ENCODE measurements around the gene GANAB.
"Not testable (repeated sequence)": the region's sequence is repeated elsewhere in the genome, so short reads cannot be mapped to it uniquely, and the experiment has no call there.

Gene GANAB

DNA sequence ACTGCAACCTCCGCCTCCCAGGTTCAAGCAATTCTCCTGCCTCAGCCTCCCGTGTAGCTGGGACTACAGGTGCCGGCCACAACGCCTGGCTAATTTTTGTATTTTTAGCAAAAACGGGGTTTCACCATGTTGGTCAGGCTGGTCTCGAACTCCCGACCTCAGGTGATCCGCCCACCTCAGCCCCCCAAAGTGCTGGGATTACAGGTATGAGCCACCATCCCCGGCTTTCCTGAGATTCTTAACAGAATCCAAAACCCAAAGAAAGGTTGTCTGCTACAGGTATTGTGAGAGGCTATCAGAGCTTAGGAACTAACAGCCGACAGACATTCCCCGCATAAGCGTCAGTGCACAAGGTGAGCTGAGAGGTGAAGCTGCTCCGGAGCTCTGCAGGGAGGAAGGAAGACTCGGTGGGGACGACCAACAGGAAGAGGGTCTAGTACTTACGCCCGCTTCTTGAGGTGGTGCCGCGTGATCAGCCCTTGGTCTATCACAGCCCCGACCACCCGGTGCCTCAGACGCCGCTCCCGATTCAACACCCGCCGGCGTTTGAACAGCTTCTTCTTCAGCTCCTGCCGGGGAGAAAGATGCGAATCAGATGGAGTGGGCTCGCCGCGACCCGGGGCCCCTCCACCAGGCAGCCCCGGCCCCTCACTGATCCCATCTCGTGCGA is 18.1 kb upstream of the GANAB start:
- peak overlapping the region; percentile 68 to 94 (median 83) for H3K4me3 ChIP-seq
- H3K9ac ChIP-seq: peak overlapping the region; percentile 83 to 98 (median 90)
- peaks cover 30 to 56% (median 53%) of the 10 kb centered on the region in 10 experiments for H3K4me1 ChIP-seq
- peaks cover 0 to 46% (median 27%) of the 10 kb centered on the region in 11 experiments; a peak in 19 of 22 replicates for H4K20me1 ChIP-seq
- peak overlapping the region; percentile 63 to 94 (median 87) for H3K27ac ChIP-seq
- no peaks in the 10 kb centered on the region for H3K27me3 ChIP-seq
- H3K9me3 ChIP-seq (replicated peaks in 1 of 11): no peaks in the 10 kb centered on the region
- H3K36me3 ChIP-seq: peaks cover 26 to 66% (median 54%) of the 10 kb centered on the region in 11 experiments
- H3K4me2 ChIP-seq: peak overlapping the region; percentile 57 to 100 (median 77)
- no peak for TF ChIP-seq Cebpa-rat (IDR thresholded peaks at IDR 0.05)

DNA sequence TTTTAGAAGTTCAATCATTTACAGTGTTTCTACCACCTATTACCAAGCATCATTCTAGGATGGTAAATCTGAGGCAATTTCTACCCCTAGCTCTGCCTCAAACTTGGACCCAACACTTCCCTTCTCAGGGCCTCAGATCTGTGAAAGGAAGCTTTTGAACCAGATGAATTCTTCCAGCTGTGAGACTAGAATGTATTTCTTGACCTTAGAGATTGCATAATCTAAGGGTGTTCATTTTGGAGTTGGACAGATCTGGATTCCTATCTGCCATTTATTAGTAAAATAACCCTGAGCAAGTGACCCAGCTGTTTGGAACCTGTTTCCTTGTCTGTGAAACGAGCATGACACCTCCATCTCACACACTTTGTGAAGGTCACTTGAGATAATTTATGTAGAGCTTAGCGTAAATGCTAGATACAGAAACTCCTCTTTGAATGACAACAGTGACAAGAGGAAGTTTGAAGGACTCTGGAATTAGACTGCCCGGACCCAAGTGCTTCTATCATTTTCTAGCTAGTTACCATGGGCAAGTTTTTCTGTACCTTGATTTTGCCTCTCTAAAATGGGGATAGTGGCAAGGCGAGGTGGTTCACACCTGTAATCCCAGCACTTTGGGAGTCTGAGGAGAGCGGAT is 10.5 kb upstream of the GANAB start:
- Histone ChIP-seq H3K4me2 (no peak overlapping the region), H3K27ac (no peak overlapping the region), H3K4me3 (no peak overlapping the region), H3K9me3 (replicated peaks in 1 of 11) (no peaks in the 10 kb centered on the region), H3K36me3 (peaks cover 0 to 17% (median 15%) of the 10 kb centered on the region in 11 experiments; a peak in 18 of 22 replicates), H4K20me1 (peaks cover 0 to 8% (median 0%) of the 10 kb centered on the region in 11 experiments; a peak in 3 of 22 replicates), H3K27me3 (no peaks in the 10 kb centered on the region), H3K4me1 (peaks cover 6 to 14% (median 13%) of the 10 kb centered on the region in 10 experiments), H3K9ac (no peak overlapping the region)
- TF ChIP-seq Cebpa-rat (IDR thresholded peaks at IDR 0.05): 0 out of 22 replicates have a peak, but pooled peaks of 1 of the 11 experiments have one; percentile 15

DNA sequence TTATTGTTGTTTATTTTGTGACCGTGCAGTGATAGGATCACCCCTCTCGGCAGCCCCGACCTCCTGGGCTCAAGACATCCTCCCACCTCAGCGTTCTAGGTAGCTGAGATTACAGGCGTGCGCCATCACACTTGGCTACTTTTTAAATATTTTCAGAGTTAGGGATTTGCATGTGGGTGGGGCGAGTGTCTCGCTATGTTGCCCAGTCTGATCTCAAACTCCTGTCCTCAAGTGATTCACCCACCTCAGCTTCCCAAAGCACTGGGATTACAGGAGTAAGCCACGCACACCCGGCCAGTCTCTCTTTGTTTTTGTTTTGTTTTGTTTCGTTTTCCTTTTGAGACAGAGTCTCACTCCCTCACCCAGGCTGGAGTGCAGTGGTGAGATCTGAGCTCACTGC is 7.9 kb upstream of the GANAB start:
- H3K9ac ChIP-seq: peak overlapping the region in 5 of 11 experiments; percentile 0 to 97 (median 31); a peak in 3 of 22 replicates
- peak overlapping the region in 10 of 11 experiments; percentile 51 to 98 (median 92); a peak in 15 of 22 replicates for H3K4me2 ChIP-seq
- H3K27me3 ChIP-seq: no peaks in the 10 kb centered on the region
- no peak overlapping the region for H3K4me3 ChIP-seq
- H4K20me1 ChIP-seq: peaks cover 0 to 19% (median 6%) of the 10 kb centered on the region in 11 experiments; a peak in 7 of 22 replicates
- H3K36me3 ChIP-seq: peaks cover 6 to 24% (median 14%) of the 10 kb centered on the region in 11 experiments
- peak overlapping the region in 8 of 11 experiments; percentile 17 to 93 (median 86); a peak in 12 of 22 replicates for H3K27ac ChIP-seq
- TF ChIP-seq Cebpa-rat (IDR thresholded peaks at IDR 0.05): no peak
- H3K9me3 ChIP-seq (replicated peaks in 1 of 11): no peaks in the 10 kb centered on the region
- peaks cover 23 to 30% (median 26%) of the 10 kb centered on the region in 10 experiments for H3K4me1 ChIP-seq

DNA sequence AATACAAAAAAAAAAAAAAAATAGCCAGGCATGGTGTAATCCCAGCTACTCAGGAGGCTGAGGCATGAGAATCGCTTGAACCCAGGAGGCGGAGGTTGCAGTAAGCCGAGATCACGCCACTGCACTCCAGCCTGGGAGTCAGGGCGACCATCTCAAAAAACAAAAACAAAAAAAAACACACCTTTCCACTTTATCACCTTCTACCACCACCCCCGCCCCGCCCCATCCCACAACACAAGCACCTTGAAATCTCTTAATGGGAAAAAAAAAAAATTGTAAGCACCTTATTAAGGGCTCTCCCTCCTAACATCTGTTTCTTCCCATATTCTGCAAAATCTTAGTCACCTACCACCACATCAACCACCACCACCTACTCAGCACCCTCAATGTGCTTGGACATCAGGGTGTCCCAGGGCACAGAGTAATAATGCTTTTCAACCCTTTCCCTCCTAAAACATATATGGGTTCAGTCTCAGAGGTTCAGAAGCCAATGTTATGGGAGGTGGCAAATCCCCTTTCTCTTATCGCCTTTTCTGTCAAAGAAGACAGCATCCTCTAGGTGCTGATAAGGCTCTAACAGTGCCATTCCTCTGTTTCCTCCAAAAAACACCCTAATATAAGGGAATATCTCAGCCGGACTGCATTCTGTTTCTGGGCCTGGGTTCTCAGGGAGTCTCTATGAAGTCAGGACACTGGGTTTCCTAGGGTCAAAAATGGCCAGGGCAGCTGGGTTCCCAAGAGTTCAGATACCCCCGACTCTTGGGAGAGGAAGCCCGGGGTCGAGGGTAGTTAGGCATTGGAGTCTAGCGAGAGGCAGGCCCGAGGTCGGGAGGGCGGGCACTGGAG is 6.0 kb upstream of the GANAB start:
- H3K36me3 ChIP-seq: peaks cover 25 to 43% (median 33%) of the 10 kb centered on the region in 11 experiments
- TF ChIP-seq Cebpa-rat (IDR thresholded peaks at IDR 0.05): no peak
- no peaks in the 10 kb centered on the region for H3K9me3 ChIP-seq (replicated peaks in 1 of 11)
- peak overlapping the region; percentile 81 to 96 (median 92) for H3K27ac ChIP-seq
- H3K4me3 ChIP-seq: peak overlapping the region; percentile 72 to 97 (median 91)
- peak overlapping the region; percentile 92 to 99 (median 96) for H3K9ac ChIP-seq
- peaks cover 29 to 45% (median 38%) of the 10 kb centered on the region in 10 experiments for H3K4me1 ChIP-seq
- H3K4me2 ChIP-seq: peak overlapping the region; percentile 85 to 98 (median 93)
- H4K20me1 ChIP-seq: peaks cover 0 to 37% (median 22%) of the 10 kb centered on the region in 11 experiments; a peak in 18 of 22 replicates
- no peaks in the 10 kb centered on the region for H3K27me3 ChIP-seq

DNA sequence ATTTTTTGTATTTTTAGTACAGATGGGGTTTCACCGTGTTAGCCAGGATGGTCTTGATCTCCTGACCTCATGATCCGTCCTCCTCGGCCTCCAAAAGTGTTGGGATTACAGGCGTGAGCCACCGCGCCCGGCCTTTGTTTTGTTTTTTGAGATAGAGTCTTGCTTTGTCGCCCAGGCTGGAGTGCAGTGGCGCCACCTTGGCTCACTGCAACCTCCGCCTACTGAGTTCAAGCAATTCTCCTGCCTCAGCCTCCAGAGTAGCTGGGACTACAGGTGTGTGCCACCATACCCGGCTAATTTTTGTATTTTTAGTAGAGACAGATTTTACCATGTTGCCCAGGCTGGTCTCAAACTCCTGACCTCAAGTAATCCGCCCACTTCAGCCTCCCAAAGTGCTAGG is 3.9 kb upstream of the GANAB start:
- H3K9ac ChIP-seq: 0 out of 22 replicates have a peak overlapping the region, but pooled peaks of 4 of the 11 experiments have one; percentile 4 to 92 (median 31)
- peaks cover 5 to 49% (median 30%) of the 10 kb centered on the region in 11 experiments; a peak in 18 of 22 replicates for H4K20me1 ChIP-seq
- not testable (repeated sequence) for H3K27me3 ChIP-seq; H3K27ac ChIP-seq; H3K4me2 ChIP-seq; H3K9me3 ChIP-seq (replicated peaks in 1 of 11); H3K4me3 ChIP-seq
- H3K36me3 ChIP-seq: peaks cover 26 to 48% (median 35%) of the 10 kb centered on the region in 11 experiments
- peaks cover 41 to 56% (median 49%) of the 10 kb centered on the region in 10 experiments for H3K4me1 ChIP-seq

DNA sequence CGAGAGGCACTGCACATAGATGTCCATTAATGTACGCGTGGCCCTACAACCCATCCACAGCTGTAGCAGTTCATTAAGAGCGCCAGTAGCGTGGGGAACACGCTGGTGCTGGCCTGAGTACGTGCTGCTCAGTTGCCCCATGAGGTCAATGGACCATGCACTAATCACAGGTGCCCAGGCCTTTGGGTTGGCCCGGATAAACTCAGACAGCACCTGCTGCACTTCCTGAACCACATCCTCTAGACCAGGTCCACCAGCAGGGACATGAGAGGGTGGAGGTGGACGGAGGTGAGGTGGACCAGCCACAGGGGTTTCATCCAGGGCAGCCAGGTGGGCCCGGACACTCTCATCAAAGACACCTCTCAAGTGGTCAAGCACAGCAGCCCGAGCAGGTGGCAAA is 3.1 kb upstream of the GANAB start:
- TF ChIP-seq Cebpa-rat (IDR thresholded peaks at IDR 0.05): no peak
- H3K36me3 ChIP-seq: peaks cover 28 to 55% (median 41%) of the 10 kb centered on the region in 11 experiments
- no peak overlapping the region; a peak in 1 of 22 replicates for H3K27ac ChIP-seq
- H3K9me3 ChIP-seq (replicated peaks in 1 of 11): no peaks in the 10 kb centered on the region
- H3K4me2 ChIP-seq: no peak overlapping the region
- H3K4me1 ChIP-seq: peaks cover 47 to 62% (median 54%) of the 10 kb centered on the region in 10 experiments
- peak overlapping the region in 5 of 11 experiments; percentile 2 to 51 (median 27); a peak in 4 of 22 replicates for H3K9ac ChIP-seq
- H4K20me1 ChIP-seq: peaks cover 8 to 57% (median 35%) of the 10 kb centered on the region in 11 experiments; a peak in 19 of 22 replicates
- no peaks in the 10 kb centered on the region for H3K27me3 ChIP-seq
- no peak overlapping the region for H3K4me3 ChIP-seq

DNA sequence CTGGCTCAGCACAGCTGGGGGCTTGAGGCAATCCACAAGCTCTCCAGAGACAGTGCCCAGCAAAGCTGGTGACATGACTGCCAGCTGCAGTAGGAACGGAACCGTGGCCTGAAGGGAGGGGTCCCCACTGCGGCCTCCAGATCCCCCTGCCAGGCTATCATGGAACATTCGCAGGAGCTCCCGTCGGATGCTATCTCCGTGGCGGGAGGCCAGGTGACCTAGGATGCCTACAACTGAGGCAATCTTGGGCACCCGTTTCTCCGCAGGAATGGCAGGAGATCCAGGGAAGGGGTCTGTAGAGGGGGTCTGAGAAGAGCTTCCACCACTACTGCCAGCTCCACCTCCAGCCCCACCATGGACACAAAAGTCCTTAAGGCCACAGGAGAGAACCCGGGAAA is 2.6 kb upstream of the GANAB start:
- Histone ChIP-seq H3K9me3 (replicated peaks in 1 of 11) (no peaks in the 10 kb centered on the region), H3K4me2 (no peak overlapping the region), H3K9ac (peak overlapping the region in 7 of 11 experiments; percentile 2 to 51 (median 39); a peak in 7 of 22 replicates), H3K27me3 (no peaks in the 10 kb centered on the region), H3K36me3 (peaks cover 34 to 60% (median 46%) of the 10 kb centered on the region in 11 experiments), H3K4me3 (no peak overlapping the region), H3K27ac (peak overlapping the region in 1 of 11 experiments; percentile 7; a peak in 1 of 22 replicates), H3K4me1 (peaks cover 44 to 61% (median 52%) of the 10 kb centered on the region in 10 experiments), H4K20me1 (peaks cover 11 to 62% (median 38%) of the 10 kb centered on the region in 11 experiments; a peak in 19 of 22 replicates)
- TF ChIP-seq Cebpa-rat (IDR thresholded peaks at IDR 0.05): no peak
